ENCODE data around the gene ATG4C. TPM values are rescaled to one million over a fixed set of nuclear protein-coding genes. Genes with fewer than 3 reads are reported as not detected.

Gene ATG4C
- total RNA-seq, 4 donors from 2014 or later: 6.9 to 18.1 (median 8.9) TPM

DNA sequence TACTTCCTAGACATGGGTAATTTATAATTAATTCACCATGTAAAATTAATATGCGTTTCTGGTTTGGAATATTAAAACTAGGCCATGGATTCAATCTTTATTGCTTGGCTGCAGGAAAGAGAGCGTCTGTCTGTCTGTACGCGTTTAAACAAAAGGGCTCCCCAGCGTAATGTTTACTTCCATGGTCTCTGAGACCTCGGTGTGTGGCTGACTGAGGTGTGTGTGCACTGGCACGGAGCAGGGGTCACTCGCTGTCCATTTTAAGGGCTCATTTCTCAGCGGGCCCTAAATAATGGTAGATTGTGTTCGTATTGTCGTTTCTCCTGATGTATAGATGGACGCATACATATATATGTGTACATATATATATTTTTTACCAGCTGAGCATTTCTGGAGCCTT is 119.6 kb downstream of the ATG4C start:
- TF ChIP-seq CTCF (IDR thresholded peaks at IDR 0.05): no peak
- ATAC-seq (ENCODE audit: low FRiP score) (no peak), DNase-seq (ENCODE audit: low spot score) (no peak)

DNA sequence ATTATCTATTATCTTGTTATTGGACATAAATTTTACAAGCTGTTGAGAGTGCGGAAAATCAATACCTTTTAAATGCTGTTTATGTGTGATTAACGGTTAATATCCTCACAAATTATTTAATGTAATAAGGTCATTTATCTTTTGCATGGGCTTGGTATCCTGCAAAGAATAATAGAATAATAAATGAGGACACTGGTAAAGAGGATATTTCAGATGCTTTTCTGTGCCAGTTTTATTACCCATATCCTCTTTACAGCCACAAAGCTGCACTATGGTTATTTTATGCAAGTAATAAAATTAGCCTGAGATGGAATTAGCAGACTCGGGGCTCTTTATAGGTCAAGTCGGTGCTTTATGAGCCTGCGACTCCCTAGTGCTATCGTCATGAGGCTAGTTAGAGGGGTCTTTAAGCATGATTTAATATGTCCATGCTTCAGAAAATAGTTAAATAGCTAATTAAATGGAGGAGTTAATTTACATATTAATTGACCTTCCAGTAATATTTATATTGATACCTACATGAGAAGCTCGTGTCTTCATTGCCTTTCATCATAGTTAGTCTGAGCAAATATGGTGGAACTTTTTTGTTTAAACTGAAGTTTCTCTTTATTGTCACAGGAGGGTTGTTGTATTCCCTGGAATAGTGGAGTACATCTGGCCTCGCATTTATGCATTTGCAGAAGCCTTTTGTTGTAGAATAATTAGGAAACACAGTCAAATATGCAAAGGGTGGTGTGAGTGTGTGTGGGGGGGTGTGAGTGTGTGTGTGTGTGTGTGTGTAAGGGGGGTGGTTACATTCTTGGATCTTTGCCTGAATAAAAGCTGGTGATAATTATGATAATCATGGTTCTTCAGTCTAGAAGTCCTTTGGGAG is 120.3 kb downstream of the ATG4C start:
- ATAC-seq (ENCODE audit: low FRiP score): no peak
- TF ChIP-seq CTCF (IDR thresholded peaks at IDR 0.05): no peak
- no peak for DNase-seq (ENCODE audit: low spot score)

DNA sequence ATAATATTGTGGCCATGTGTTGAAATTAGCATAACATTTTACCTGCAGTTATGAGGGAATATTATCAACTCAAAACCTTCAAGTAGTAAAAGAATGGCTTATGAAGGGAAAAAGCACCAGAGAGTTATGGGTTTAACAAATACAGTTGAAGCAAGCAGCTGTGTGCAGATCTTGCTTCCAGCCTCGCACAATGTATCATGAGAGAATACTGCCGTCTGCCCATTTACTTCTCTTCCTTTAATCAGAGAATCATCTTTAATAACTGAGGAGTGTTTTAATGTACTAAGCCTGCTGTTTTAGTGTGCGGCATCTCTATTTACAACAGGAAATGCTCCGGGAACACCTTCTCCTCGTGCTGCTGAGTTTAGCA is 120.9 kb downstream of the ATG4C start:
- no peak for TF ChIP-seq CTCF (IDR thresholded peaks at IDR 0.05)
- no peak for ATAC-seq (ENCODE audit: low FRiP score)
- DNase-seq (ENCODE audit: low spot score): no peak

- ATAC-seq (ENCODE audit: low FRiP score) (no peak), DNase-seq (ENCODE audit: low spot score) (no peak)
- TF ChIP-seq CTCF (IDR thresholded peaks at IDR 0.05): no peak
Observed at GRCh38 chr1:62905309-62905708, 121.4 kb downstream of the ATG4C start.

DNA sequence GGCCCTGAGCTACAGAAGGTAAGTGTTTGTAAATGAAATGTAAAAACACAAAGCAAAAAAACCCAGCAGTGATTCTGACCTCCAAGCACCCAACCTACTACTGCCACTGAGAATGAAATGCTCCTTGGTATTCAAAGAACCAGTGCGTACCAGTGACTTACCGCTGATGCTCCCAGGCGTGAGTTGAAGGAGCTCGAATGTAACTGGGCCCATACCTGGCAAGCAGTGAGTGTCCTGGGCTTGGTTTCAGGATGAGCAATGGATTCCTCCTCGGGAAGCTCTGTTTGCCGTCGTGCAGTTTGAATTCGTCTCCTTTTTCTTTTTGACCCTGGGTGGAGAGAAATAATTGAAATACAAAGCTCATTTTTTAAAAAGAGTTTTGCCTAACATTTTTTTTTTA is 121.9 kb downstream of the ATG4C start:
- ATAC-seq (ENCODE audit: low FRiP score) (no peak), DNase-seq (ENCODE audit: low spot score) (no peak)
- no peak for TF ChIP-seq CTCF (IDR thresholded peaks at IDR 0.05)

DNA sequence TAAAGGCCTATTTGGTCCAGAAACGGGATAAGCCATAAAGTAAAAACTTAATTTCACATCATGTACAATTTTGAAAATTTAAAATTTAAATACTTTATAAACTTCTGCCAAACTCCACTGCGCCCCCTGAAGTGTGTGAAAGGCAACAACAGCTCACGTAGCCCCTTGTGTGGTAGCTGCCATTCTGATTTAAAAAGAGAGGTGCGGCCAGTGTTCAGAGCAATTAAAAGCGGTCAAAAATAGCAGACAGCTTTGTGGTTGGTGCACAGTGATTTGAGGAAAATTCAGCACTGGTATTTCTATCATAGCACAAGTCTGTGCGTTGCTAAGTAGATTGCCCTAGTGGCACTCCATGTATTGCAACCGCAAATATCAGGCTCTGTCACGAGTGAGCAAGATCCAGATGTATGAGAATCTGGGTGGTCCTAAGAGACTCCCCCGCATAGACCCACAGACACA is 122.5 kb downstream of the ATG4C start:
- TF ChIP-seq CTCF (IDR thresholded peaks at IDR 0.05): no peak
- no peak for DNase-seq (ENCODE audit: low spot score)
- no peak for ATAC-seq (ENCODE audit: low FRiP score)

- no peak for TF ChIP-seq CTCF (IDR thresholded peaks at IDR 0.05)
- ATAC-seq (ENCODE audit: low FRiP score) (no peak), DNase-seq (ENCODE audit: low spot score) (no peak)
Observed at GRCh38 chr1:62908168-62908695, 124.3 kb downstream of the ATG4C start.

Data from omental fat pad (tissue), 4 donors.